ENCODE measurements around the gene CTNNAL1.
A peak's percentile ranks its signal among the peaks of the same experiment; 100 is the strongest.

Gene CTNNAL1

GRCh38 chr9:109026306-109026705 is 13.0 kb upstream of the CTNNAL1 start:
- no peak for DNase-seq (ENCODE audit: low spot score)

GRCh38 chr9:109022873-109023272 is 9.6 kb upstream of the CTNNAL1 start:
- no peak for DNase-seq (ENCODE audit: low spot score)

GRCh38 chr9:109020581-109021511 is 7.5 kb upstream of the CTNNAL1 start:
- DNase-seq (ENCODE audit: low spot score), result no peak

- no peak for DNase-seq (ENCODE audit: low spot score)
Observed at GRCh38 chr9:109020113-109020512, 6.8 kb upstream of the CTNNAL1 start.

- no peak for DNase-seq (ENCODE audit: low spot score)
Observed at GRCh38 chr9:109019420-109019819, 6.1 kb upstream of the CTNNAL1 start.

- DNase-seq (ENCODE audit: low spot score), result no peak
Observed at GRCh38 chr9:109017493-109017892, 4.2 kb upstream of the CTNNAL1 start.

GRCh38 chr9:109017061-109017460 is 3.8 kb upstream of the CTNNAL1 start:
- no peak for DNase-seq (ENCODE audit: low spot score)

GRCh38 chr9:109016132-109016531 is 2.8 kb upstream of the CTNNAL1 start:
- DNase-seq (ENCODE audit: low spot score), result no peak

GRCh38 chr9:109014608-109015280 is 1.4 kb upstream of the CTNNAL1 start:
- no peak for DNase-seq (ENCODE audit: low spot score)

GRCh38 chr9:109013679-109014607 is 644 bp upstream of the CTNNAL1 start:
- DNase-seq (ENCODE audit: low spot score), result peak; percentile 89

- DNase-seq (ENCODE audit: low spot score), result peak; percentile 85
Observed at GRCh38 chr9:109012009-109012875, 1.1 kb downstream of the CTNNAL1 start.

GRCh38 chr9:109011231-109011671 is 2.0 kb downstream of the CTNNAL1 start:
- DNase-seq (ENCODE audit: low spot score), result no peak

- DNase-seq (ENCODE audit: low spot score), result peak; percentile 68
Observed at GRCh38 chr9:109010746-109011145, 2.6 kb downstream of the CTNNAL1 start.

- DNase-seq (ENCODE audit: low spot score), result no peak
Observed at GRCh38 chr9:109005678-109006077, 7.6 kb downstream of the CTNNAL1 start.

GRCh38 chr9:109003116-109003515 is 10.2 kb downstream of the CTNNAL1 start:
- no peak for DNase-seq (ENCODE audit: low spot score)

GRCh38 chr9:109002141-109002540 is 11.2 kb downstream of the CTNNAL1 start:
- DNase-seq (ENCODE audit: low spot score), result no peak

- peak; percentile 66 for DNase-seq (ENCODE audit: low spot score)
Observed at GRCh38 chr9:109001275-109001676, 12.0 kb downstream of the CTNNAL1 start.

- DNase-seq (ENCODE audit: low spot score), result no peak
Observed at GRCh38 chr9:108997112-108997511, 16.2 kb downstream of the CTNNAL1 start.

- no peak for DNase-seq (ENCODE audit: low spot score)
Observed at GRCh38 chr9:108996643-108997042, 16.7 kb downstream of the CTNNAL1 start.

- no peak for DNase-seq (ENCODE audit: low spot score)
Observed at GRCh38 chr9:108994695-108995094, 18.6 kb downstream of the CTNNAL1 start.

GRCh38 chr9:108991479-108991878 is 21.8 kb downstream of the CTNNAL1 start:
- no peak for DNase-seq (ENCODE audit: low spot score)

All from SW480 (cell line).